Measurements from ENCODE around the gene ARX. TPM values are rescaled to one million over a fixed set of nuclear protein-coding genes. Genes with fewer than 3 reads are reported as not detected.

The ARX gene
- total RNA-seq, 1 donor from 2014 or later = 12.1 TPM

GRCh38 chrX:25020391-25020904 is 4.7 kb upstream of the ARX start:
- H3K4me1 Mint-ChIP-seq (ENCODE audit: unreplicated experiment) = peaks cover 33% of the 10 kb centered on the region
- H3K27ac Mint-ChIP-seq = no peak overlapping the region
- peak overlapping the region; percentile 78 for H3K4me3 Mint-ChIP-seq
- TF ChIP-seq CTCF (conservative IDR thresholded peaks at IDR 0.05) = no peak
- H3K27me3 Mint-ChIP-seq = peaks cover 95% of the 10 kb centered on the region
- H3K36me3 Mint-ChIP-seq = no peaks in the 10 kb centered on the region
- no peaks in the 10 kb centered on the region for H3K9me3 Mint-ChIP-seq
- DNase-seq (ENCODE audit: extremely low spot score, unreplicated experiment) = no peak

- no peaks in the 10 kb centered on the region for H3K36me3 Mint-ChIP-seq
- peaks cover 95% of the 10 kb centered on the region for H3K27me3 Mint-ChIP-seq
- no peak for TF ChIP-seq CTCF (conservative IDR thresholded peaks at IDR 0.05)
- DNase-seq (ENCODE audit: extremely low spot score, unreplicated experiment) = no peak
- H3K4me3 Mint-ChIP-seq = peak overlapping the region; percentile 78
- H3K9me3 Mint-ChIP-seq = no peaks in the 10 kb centered on the region
- peaks cover 33% of the 10 kb centered on the region for H3K4me1 Mint-ChIP-seq (ENCODE audit: unreplicated experiment)
- H3K27ac Mint-ChIP-seq = peak overlapping the region; percentile 67
These were observed 4.1 kb upstream of the ARX start for GRCh38 chrX:25019707-25020390.

- no peak for TF ChIP-seq CTCF (conservative IDR thresholded peaks at IDR 0.05)
- no peak overlapping the region for H3K4me3 Mint-ChIP-seq
- H3K27me3 Mint-ChIP-seq = peaks cover 95% of the 10 kb centered on the region
- peaks cover 33% of the 10 kb centered on the region for H3K4me1 Mint-ChIP-seq (ENCODE audit: unreplicated experiment)
- no peak for DNase-seq (ENCODE audit: extremely low spot score, unreplicated experiment)
- no peaks in the 10 kb centered on the region for H3K9me3 Mint-ChIP-seq
- H3K36me3 Mint-ChIP-seq = no peaks in the 10 kb centered on the region
- H3K27ac Mint-ChIP-seq = no peak overlapping the region
These were observed 2.9 kb upstream of the ARX start for GRCh38 chrX:25018682-25019081.

- peak overlapping the region; percentile 83 for H3K4me3 Mint-ChIP-seq
- no peak for DNase-seq (ENCODE audit: extremely low spot score, unreplicated experiment)
- no peaks in the 10 kb centered on the region for H3K9me3 Mint-ChIP-seq
- H3K27ac Mint-ChIP-seq = no peak overlapping the region
- H3K27me3 Mint-ChIP-seq = peaks cover 91% of the 10 kb centered on the region
- H3K4me1 Mint-ChIP-seq (ENCODE audit: unreplicated experiment) = peaks cover 33% of the 10 kb centered on the region
- no peaks in the 10 kb centered on the region for H3K36me3 Mint-ChIP-seq
- no peak for TF ChIP-seq CTCF (conservative IDR thresholded peaks at IDR 0.05)
These were observed 2.0 kb upstream of the ARX start for GRCh38 chrX:25017667-25018247.

GRCh38 chrX:25016938-25017598 is 1.3 kb upstream of the ARX start:
- peaks cover 31% of the 10 kb centered on the region for H3K4me1 Mint-ChIP-seq (ENCODE audit: unreplicated experiment)
- H3K27ac Mint-ChIP-seq = peak overlapping the region; percentile 34
- H3K9me3 Mint-ChIP-seq = no peaks in the 10 kb centered on the region
- no peaks in the 10 kb centered on the region for H3K36me3 Mint-ChIP-seq
- DNase-seq (ENCODE audit: extremely low spot score, unreplicated experiment) = no peak
- peaks cover 92% of the 10 kb centered on the region for H3K27me3 Mint-ChIP-seq
- peak overlapping the region; percentile 83 for H3K4me3 Mint-ChIP-seq
- no peak for TF ChIP-seq CTCF (conservative IDR thresholded peaks at IDR 0.05)

Data from type B pancreatic cell (in vitro differentiated cells).